ENCODE results near the gene SOX6. TPM values are rescaled to one million over a fixed set of nuclear protein-coding genes. Genes with fewer than 3 reads are reported as not detected.

SOX6 gene
- total RNA-seq, 2 experiments from 2014 or later: 0.20 TPM; not detected in 1

GRCh38 chr11:16012125-16012751 lies 344.1 kb downstream of the SOX6 start:
- Histone ChIP-seq H3K36me3 (ENCODE audit: insufficient read depth, low read length) (no peaks in the 10 kb centered on the region), H3K4me3 (ENCODE audit: low read length) (no peak overlapping the region), H3K4me1 (ENCODE audit: insufficient read depth, low read length) (no peaks in the 10 kb centered on the region), H3K27me3 (ENCODE audit: control insufficient read depth in 1 of 2, insufficient read depth in 2 of 2, low read length in 2 of 2) (no peaks in the 10 kb centered on the region), H3K9me3 (ENCODE audit: control insufficient read depth in 1 of 2, insufficient read depth in 1 of 2, low read length in 2 of 2) (no peaks in the 10 kb centered on the region), H3K27ac (ENCODE audit: low read depth in 1 of 2, low read length in 2 of 2) (no peak overlapping the region)
- ChIA-PET POLR2A (no interaction called here), CTCF (no interaction called here)
- ATAC-seq (ENCODE audit: poor library complexity): no peak
- H3K36me3 Mint-ChIP-seq (ENCODE audit: low read depth): no peaks in the 10 kb centered on the region
- H3K4me3 Mint-ChIP-seq: no peak overlapping the region
- H3K27ac Mint-ChIP-seq: no peak overlapping the region
- no peaks in the 10 kb centered on the region for H3K27me3 Mint-ChIP-seq
- intact Hi-C loops (cut with DNase I, micrococcal nuclease): no loop called here
- H3K9me3 Mint-ChIP-seq: no peaks in the 10 kb centered on the region
- no peaks in the 10 kb centered on the region for H3K4me1 Mint-ChIP-seq (ENCODE audit: low read depth)
- DNase-seq: no peak
- TF ChIP-seq CTCF (IDR thresholded peaks at IDR 0.05): no peak

GRCh38 chr11:16011396-16011795 lies 344.9 kb downstream of the SOX6 start:
- Mint-ChIP-seq H3K27me3 (no peaks in the 10 kb centered on the region), H3K4me3 (no peak overlapping the region), H3K9me3 (no peaks in the 10 kb centered on the region), H3K36me3 (ENCODE audit: low read depth) (no peaks in the 10 kb centered on the region), H3K4me1 (ENCODE audit: low read depth) (no peaks in the 10 kb centered on the region), H3K27ac (no peak overlapping the region)
- TF ChIP-seq CTCF (IDR thresholded peaks at IDR 0.05): no peak
- Histone ChIP-seq H3K36me3 (ENCODE audit: insufficient read depth, low read length) (no peaks in the 10 kb centered on the region), H3K27me3 (ENCODE audit: control insufficient read depth in 1 of 2, insufficient read depth in 2 of 2, low read length in 2 of 2) (no peaks in the 10 kb centered on the region), H3K4me1 (ENCODE audit: insufficient read depth, low read length) (no peaks in the 10 kb centered on the region), H3K9me3 (ENCODE audit: control insufficient read depth in 1 of 2, insufficient read depth in 1 of 2, low read length in 2 of 2) (no peaks in the 10 kb centered on the region), H3K4me3 (ENCODE audit: low read length) (no peak overlapping the region), H3K27ac (ENCODE audit: low read depth in 1 of 2, low read length in 2 of 2) (no peak overlapping the region)
- DNase-seq: no peak
- no peak for ATAC-seq (ENCODE audit: poor library complexity)
- intact Hi-C loops (cut with DNase I, micrococcal nuclease): no loop called here
- ChIA-PET POLR2A (no interaction called here), CTCF (no interaction called here)

- Histone ChIP-seq H3K9me3 (ENCODE audit: control insufficient read depth in 1 of 2, insufficient read depth in 1 of 2, low read length in 2 of 2) (no peaks in the 10 kb centered on the region), H3K36me3 (ENCODE audit: insufficient read depth, low read length) (no peaks in the 10 kb centered on the region), H3K4me1 (ENCODE audit: insufficient read depth, low read length) (no peaks in the 10 kb centered on the region), H3K27me3 (ENCODE audit: control insufficient read depth in 1 of 2, insufficient read depth in 2 of 2, low read length in 2 of 2) (no peaks in the 10 kb centered on the region), H3K27ac (ENCODE audit: low read depth in 1 of 2, low read length in 2 of 2) (no peak overlapping the region), H3K4me3 (ENCODE audit: low read length) (no peak overlapping the region)
- DNase-seq (no peak), ATAC-seq (ENCODE audit: poor library complexity) (no peak)
- no peak for TF ChIP-seq CTCF (IDR thresholded peaks at IDR 0.05)
- ChIA-PET CTCF (no interaction called here), POLR2A (no interaction called here)
- Mint-ChIP-seq H3K27ac (no peak overlapping the region), H3K4me3 (no peak overlapping the region), H3K9me3 (no peaks in the 10 kb centered on the region), H3K27me3 (no peaks in the 10 kb centered on the region), H3K36me3 (ENCODE audit: low read depth) (no peaks in the 10 kb centered on the region), H3K4me1 (ENCODE audit: low read depth) (no peaks in the 10 kb centered on the region)
- intact Hi-C loops (cut with DNase I, micrococcal nuclease): no loop called here
Observed at GRCh38 chr11:16009021-16009420, 347.3 kb downstream of the SOX6 start.
